GM12892 (cell line): ENCODE measurements around the gene KCNJ18.
"Not testable (repeated sequence)": the region's sequence is repeated elsewhere in the genome, so short reads cannot be mapped to it uniquely, and the experiment has no call there.

Experiments
- POLR2A ChIP-seq: IDR thresholded peaks from 2 replicates; pipeline ENCODE4 v1.6.1; 2011; ENCODE audit warnings: low read depth, low read length, control low read depth
- POLR2AphosphoS5 ChIP-seq: IDR thresholded peaks from 2 replicates; pipeline ENCODE4 v1.6.1; 2011; ENCODE audit warnings: low read depth, low read length, control low read depth
- TAF1 ChIP-seq: IDR thresholded peaks from 2 replicates; pipeline ENCODE4 v1.6.1; 2011; ENCODE audit warnings: low read depth, mild to moderate bottlenecking, control low read depth, low read length, borderline replicate concordance

DNA sequence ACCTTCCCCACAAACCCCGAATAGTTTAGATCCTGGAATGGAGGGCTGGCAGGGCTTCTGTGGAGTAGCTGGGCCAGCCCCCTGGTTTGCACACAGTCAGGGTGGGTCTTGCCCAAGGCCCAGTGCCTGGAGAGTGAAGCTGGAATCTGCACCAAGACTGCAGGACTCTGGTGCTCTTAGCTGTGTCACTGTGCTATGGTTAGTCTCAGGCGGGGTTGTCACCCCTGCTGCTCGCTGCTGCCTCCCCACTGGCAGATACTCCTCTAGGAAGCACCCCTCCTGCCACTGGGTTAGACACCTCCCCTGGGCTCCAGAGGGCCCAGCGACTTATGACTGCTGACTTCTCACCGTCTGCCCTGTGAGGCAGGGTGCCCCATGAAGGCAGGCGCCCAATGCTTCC, 842 bp upstream of the KCNJ18 start:
- TF ChIP-seq POLR2AphosphoS5, POLR2A, TAF1: not testable (repeated sequence)
